ENCODE measurements around the gene CUL5. TPM values are rescaled to one million over a fixed set of nuclear protein-coding genes. Genes with fewer than 3 reads are reported as not detected.

Gene CUL5
- total RNA-seq, 1 experiment from 2014 or later, result 37.0 TPM

DNA sequence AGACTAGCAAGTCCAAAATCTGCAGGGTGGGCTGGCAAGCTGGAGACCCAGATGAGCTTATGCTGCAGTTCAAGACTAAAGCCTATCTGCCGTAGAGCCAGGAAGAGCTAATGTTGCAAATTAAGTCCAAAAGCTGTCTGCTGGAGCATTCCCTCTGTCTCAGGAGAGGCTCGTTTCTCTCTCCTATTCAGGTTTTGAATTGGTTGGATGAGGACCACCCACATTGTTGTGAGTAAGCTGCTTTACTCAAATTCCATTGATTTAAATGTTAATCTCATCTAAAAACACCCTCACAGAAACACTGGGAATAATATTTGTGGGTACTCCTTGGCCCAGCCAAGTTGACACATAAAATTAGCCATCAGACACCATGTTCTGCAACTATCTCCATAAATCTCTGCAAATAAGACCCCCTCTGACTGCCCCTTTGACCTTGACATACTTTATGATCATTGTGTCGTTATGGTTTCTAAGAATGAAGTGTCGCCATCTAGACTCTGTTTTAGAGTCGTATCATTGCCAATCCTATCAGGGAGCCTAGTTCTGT lies 16.8 kb upstream of the CUL5 start:
- no TSS peak for BruUV-seq (replicated peaks)

DNA sequence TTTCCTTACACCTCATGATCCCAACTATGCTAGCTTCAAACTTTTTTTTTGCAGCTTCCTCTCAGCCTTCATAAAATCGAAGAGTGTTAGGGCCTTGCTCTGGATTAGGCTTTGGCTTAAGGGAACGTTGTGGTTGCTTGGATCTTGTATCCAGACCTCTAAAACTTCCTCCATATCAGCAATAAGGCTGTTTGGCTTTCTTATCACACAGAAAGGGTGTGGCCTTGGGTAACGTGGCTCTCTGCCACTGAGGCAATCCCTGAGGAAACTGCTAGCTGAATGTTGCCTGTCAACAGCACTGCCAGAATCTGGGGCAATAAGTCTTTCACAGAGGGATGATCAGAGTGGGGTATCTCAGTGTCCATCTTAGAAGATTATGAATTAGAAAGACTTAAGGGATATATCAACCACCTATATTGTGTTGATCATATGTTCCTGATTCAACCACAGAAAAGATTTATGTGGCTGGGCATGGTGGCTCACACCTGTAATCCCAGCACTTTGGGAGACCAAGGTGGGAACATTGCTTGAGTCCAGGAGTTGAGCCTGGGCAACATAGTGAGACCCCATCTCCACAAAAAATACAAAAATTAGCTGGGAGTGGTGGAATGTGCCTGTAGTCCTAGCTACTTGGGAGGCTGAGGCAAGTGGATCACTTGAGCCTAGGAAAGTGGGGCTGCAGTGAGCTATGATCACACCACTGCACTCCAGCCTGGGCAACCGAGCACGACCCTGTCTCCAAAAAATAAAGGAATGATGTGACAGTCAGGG lies 12.5 kb upstream of the CUL5 start:
- intact Hi-C loops (cut with micrococcal nuclease), result no loop called here
- H3K79me2 ChIP-seq (ENCODE audit: low read length), result no peaks in the 10 kb centered on the region
- ChIA-PET CTCF (no interaction called here), POLR2A (ENCODE audit: unreplicated experiment) (interaction anchor here (0.6 kb wide), 1 partner anchor 47 kb away, joined by 4 read pairs; no protein-coding TSS in a partner anchor)
- DNase-seq, result no peak
- H3K4me3 ChIP-seq (ENCODE audit: low read length), result no peak overlapping the region
- H3K9me3 ChIP-seq (ENCODE audit: low read length), result no peaks in the 10 kb centered on the region
- BruUV-seq (replicated peaks), result no TSS peak
- H3K9ac ChIP-seq (ENCODE audit: low read length), result no peak overlapping the region
- H4K20me1 ChIP-seq (ENCODE audit: low read length), result no peaks in the 10 kb centered on the region
- no peak for ATAC-seq
- no peak overlapping the region for H3K4me2 ChIP-seq (ENCODE audit: low read length)
- H3K27ac ChIP-seq (ENCODE audit: low read length), result no peak overlapping the region
- TF ChIP-seq, protein P1, sequence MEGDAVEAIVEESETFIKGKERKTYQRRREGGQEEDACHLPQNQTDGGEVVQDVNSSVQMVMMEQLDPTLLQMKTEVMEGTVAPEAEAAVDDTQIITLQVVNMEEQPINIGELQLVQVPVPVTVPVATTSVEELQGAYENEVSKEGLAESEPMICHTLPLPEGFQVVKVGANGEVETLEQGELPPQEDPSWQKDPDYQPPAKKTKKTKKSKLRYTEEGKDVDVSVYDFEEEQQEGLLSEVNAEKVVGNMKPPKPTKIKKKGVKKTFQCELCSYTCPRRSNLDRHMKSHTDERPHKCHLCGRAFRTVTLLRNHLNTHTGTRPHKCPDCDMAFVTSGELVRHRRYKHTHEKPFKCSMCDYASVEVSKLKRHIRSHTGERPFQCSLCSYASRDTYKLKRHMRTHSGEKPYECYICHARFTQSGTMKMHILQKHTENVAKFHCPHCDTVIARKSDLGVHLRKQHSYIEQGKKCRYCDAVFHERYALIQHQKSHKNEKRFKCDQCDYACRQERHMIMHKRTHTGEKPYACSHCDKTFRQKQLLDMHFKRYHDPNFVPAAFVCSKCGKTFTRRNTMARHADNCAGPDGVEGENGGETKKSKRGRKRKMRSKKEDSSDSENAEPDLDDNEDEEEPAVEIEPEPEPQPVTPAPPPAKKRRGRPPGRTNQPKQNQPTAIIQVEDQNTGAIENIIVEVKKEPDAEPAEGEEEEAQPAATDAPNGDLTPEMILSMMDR (conservative IDR thresholded peaks at IDR 0.05; ENCODE audit: low read depth, low read length), result no peak
- no peak for TF ChIP-seq EZH2phosphoT487 (IDR thresholded peaks at IDR 0.05; ENCODE audit: borderline replicate concordance, low read length)
- no peak for TF ChIP-seq EZH2 (IDR thresholded peaks at IDR 0.05; ENCODE audit: low read length, unreplicated experiment)
- no peaks in the 10 kb centered on the region for H3K36me3 ChIP-seq (ENCODE audit: low read depth, low read length)
- H3F3A ChIP-seq (ENCODE audit: low read length, unreplicated experiment), result no peaks in the 10 kb centered on the region
- no peak overlapping the region for H2AFZ ChIP-seq (ENCODE audit: low read length)
- peaks cover 17% of the 10 kb centered on the region; the same call in 1 of the 2 replicates for H3K27me3 ChIP-seq (ENCODE audit: low read length)
- no peaks in the 10 kb centered on the region for H3K4me1 ChIP-seq (ENCODE audit: insufficient read depth, low read length)
- H3K9me2 ChIP-seq (replicated peaks; ENCODE audit: low read length), result no peaks in the 10 kb centered on the region

More for the DNA sequence above, 16.8 kb upstream of the CUL5 start:
- Histone ChIP-seq H3K36me3 (ENCODE audit: low read depth, low read length) (no peaks in the 10 kb centered on the region), H3K4me1 (ENCODE audit: insufficient read depth, low read length) (no peaks in the 10 kb centered on the region), H3K4me2 (ENCODE audit: low read length) (no peak overlapping the region), H3F3A (ENCODE audit: low read length, unreplicated experiment) (no peaks in the 10 kb centered on the region), H3K27ac (ENCODE audit: low read length) (no peak overlapping the region), H3K9me3 (ENCODE audit: low read length) (no peaks in the 10 kb centered on the region), H3K27me3 (ENCODE audit: low read length) (peaks cover 17% of the 10 kb centered on the region; the same call in 1 of the 2 replicates), H3K9ac (ENCODE audit: low read length) (no peak overlapping the region), H3K4me3 (ENCODE audit: low read length) (no peak overlapping the region), H2AFZ (ENCODE audit: low read length) (no peak overlapping the region), H3K79me2 (ENCODE audit: low read length) (no peaks in the 10 kb centered on the region), H3K9me2 (replicated peaks; ENCODE audit: low read length) (no peaks in the 10 kb centered on the region), H4K20me1 (ENCODE audit: low read length) (no peaks in the 10 kb centered on the region)
- ChIA-PET CTCF (no interaction called here), POLR2A (ENCODE audit: unreplicated experiment) (no interaction called here)
- no peak for DNase-seq
- no peak for TF ChIP-seq EZH2 (IDR thresholded peaks at IDR 0.05; ENCODE audit: low read length, unreplicated experiment)
- TF ChIP-seq, protein P1 (conservative IDR thresholded peaks at IDR 0.05; ENCODE audit: low read depth, low read length), result no peak
- TF ChIP-seq EZH2phosphoT487 (IDR thresholded peaks at IDR 0.05; ENCODE audit: borderline replicate concordance, low read length), result no peak
- no peak for ATAC-seq
- intact Hi-C loops (cut with micrococcal nuclease), result no loop called here

DNA sequence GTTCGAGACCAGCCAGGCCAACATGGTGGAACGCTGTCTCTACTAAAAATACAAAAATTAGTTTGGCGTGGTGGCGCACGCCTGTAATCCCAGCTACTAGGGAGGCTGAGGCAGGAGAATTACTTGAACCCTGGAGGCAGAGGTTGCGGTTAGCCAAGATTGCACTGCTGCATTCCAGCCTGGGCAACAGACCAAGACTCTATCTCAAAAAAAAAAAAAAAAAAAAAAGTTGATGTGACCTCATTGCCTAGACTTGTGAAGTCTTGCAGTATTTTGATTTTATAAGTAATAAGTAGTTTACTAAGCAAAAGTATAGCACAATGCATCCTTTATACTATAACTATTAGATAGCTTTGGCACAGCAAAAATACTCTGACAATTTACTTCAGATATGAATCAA lies 9.9 kb upstream of the CUL5 start:
- BruUV-seq (replicated peaks), result no TSS peak
- intact Hi-C loops (cut with micrococcal nuclease), result no loop called here
- TF ChIP-seq EZH2phosphoT487 (IDR thresholded peaks at IDR 0.05; ENCODE audit: borderline replicate concordance, low read length) (no peak), EZH2 (IDR thresholded peaks at IDR 0.05; ENCODE audit: low read length, unreplicated experiment) (no peak)
- TF ChIP-seq, protein P1 (conservative IDR thresholded peaks at IDR 0.05; ENCODE audit: low read depth, low read length), result no peak

More for the DNA sequence above, 9.9 kb upstream of the CUL5 start:
- Histone ChIP-seq H3K4me3 (ENCODE audit: low read length) (no peak overlapping the region), H4K20me1 (ENCODE audit: low read length) (no peaks in the 10 kb centered on the region), H3F3A (ENCODE audit: low read length, unreplicated experiment) (no peaks in the 10 kb centered on the region), H3K4me2 (ENCODE audit: low read length) (no peak overlapping the region), H3K27me3 (ENCODE audit: low read length) (0 out of 2 replicates have a peak, but pooled peaks cover 10% of the 10 kb centered on the region), H3K79me2 (ENCODE audit: low read length) (no peaks in the 10 kb centered on the region), H3K4me1 (ENCODE audit: insufficient read depth, low read length) (no peaks in the 10 kb centered on the region), H3K9me3 (ENCODE audit: low read length) (no peaks in the 10 kb centered on the region), H3K9ac (ENCODE audit: low read length) (no peak overlapping the region), H3K9me2 (replicated peaks; ENCODE audit: low read length) (no peaks in the 10 kb centered on the region), H3K27ac (ENCODE audit: low read length) (no peak overlapping the region), H2AFZ (ENCODE audit: low read length) (no peak overlapping the region), H3K36me3 (ENCODE audit: low read depth, low read length) (no peaks in the 10 kb centered on the region)
- POLR2A ChIA-PET (ENCODE audit: unreplicated experiment), result no interaction called here
- no peak for DNase-seq
- no peak for ATAC-seq
- CTCF ChIA-PET, result no interaction called here

All from PC-3 (cell line).